ENCODE measurements around the gene HCAR2.
"Not testable (repeated sequence)": the region's sequence is repeated elsewhere in the genome, so short reads cannot be mapped to it uniquely, and the experiment has no call there.

The HCAR2 gene

DNA sequence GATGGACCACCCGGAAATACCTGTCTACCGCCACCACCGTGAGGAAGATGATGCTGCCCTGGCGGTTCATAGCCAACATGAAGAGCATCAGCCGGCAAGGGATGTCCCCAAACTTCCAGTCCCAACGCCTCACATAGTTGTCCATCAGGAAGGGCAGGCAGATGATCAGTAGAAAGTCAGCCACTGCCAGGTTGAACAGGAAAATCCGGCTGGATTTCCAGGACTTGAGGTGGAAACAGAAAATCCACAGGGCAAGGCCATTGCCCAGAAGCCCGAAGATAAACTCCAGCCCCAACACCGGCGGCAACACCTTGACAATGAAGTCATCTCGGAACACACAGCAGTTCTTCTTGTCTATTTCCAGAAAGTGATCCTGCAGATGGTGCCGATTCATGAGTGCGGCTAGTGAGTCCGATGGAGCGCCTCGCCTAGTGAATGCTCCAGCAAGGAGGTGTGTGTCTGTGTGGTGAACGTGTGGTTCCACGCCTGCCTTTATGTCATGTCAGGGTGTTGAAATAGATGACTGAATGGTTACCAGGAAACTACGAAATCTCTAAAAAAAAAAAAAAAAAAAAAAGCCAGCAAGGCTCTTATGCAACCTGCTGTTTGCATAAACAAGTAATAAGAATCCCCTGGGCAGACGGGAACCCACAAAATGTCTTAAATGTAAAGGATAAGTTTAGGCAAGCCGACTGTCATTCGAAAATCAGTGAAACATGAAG is at the start of gene HCAR2:
Gene HCAR2, minus strand, starts transcription at position 468 of the 722 bp plus-strand sequence. Its CDS starts 74 bp downstream, at position 394.
- DNase-seq (ENCODE audit: extremely low read depth in 1 of 2, low read depth in 1 of 2): not testable (repeated sequence)

DNA sequence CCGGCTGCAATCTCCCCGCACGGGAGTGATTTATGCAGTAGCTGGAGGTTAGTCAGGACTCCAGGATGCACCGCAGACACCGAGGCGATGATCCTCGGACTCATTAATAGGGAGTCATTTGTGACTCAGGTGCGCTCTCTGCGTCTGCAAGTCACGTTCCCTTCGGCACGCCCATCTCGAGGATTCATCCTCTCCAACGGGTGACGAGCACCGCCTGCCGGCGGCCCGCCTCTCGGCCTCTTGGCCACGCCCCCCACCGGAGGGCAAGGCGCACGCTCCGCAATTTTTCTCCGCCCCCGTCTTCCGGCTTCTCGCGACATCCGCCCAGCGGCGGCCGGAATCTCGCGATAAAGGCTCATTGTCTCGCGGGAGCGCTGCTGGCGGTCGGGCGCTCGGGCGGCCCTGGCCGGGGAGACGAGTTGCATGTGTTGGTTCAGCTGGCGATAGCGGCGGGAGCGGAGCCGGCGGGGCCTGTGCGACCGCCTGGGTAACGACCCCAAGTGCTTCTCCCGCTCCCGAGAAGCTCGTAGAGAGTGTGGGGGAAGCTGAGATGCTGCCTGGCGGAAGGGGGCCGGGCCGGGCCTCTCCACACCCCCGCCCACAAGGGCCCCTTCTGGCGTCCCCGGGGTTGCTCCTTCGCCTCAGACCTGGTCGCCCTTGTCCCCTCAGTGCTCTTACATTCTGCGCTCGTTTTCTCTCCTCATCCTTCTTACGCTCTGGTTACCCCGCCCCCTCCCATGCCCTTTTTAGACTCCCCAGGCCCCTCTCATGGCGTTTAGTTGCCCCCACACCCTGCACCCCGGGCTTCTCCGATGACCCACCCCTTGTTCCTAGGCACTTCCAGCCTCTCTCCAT is 49.5 kb upstream of the HCAR2 start, which contains the start of gene DENR:
Gene DENR, plus strand, starts transcription at position 361 of the 855 bp plus-strand sequence. CDS start 878 bp downstream, outside the sequence.
- peak; percentile 97 to 98 for DNase-seq (ENCODE audit: extremely low read depth in 1 of 2, low read depth in 1 of 2)

DNA sequence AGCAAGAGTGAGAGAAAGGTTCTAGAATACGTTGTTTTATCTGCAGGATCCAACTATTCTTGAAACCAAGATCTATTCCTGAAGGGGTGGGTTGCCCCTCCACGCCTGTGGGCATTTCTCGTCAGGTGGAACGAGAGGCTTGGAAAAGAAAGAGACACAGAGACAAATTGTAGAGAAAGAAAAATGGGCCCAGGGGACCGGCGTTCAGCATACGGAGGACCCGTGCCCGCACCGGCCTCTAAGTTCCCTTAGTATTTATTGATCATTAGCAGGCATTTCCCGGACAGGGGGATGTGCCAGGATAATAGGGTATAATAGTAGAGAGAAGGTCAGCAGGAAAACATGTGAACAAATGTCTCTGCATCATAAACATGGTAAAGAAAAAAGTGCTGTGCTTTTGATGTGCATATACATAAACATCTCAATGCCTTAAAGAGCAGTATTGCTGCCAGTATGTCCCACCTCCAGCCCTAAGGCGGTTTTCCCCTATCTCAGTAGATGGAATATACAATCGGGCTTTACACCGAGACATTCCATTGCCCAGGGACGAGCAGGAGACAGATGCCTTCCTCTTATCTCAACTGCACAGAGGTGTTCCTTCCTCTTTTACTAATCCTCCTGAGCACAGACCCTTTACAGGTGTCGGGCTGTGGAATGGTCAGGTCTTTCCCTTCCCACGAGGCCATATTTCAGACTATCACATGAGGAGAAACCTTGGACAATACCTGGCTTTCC is 47.8 kb upstream of the HCAR2 start:
- DNase-seq (ENCODE audit: extremely low read depth in 1 of 2, low read depth in 1 of 2): not testable (repeated sequence)

DNA sequence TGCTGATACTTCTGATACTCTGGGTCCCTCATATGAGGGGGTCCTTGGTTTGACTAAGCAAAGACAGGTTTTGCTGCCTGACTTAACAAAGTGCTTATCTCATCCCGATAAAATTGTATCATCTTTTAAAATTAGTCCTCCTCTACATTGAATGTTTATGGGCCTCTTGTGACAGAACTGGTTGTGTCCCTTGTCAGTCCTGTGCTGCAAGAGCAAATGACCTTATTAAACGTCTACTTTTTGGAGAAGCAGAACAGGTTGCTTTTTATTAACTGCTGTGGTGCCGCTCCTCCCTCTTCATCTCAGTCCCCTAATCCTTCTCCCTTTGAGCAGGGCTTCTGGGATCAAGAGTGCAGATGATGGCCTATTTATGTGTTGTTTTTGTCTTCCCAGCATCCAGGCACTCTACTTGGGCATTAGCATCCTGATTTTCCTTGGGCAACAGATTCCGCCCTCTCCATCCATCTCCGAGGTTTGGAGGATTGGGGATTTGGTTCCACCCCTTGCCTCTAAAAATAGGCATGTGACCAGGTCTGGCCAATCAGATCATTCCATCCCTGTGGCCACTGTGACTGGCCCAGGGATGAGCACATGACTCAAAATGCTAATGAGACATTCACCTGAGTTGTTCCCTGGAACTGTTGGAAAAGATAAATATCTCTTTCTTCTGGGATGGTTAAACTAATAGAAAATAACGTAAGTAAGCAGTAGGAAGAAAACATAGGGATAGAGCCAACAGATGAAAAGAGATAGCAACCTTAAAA is 46.6 kb upstream of the HCAR2 start:
- DNase-seq (ENCODE audit: extremely low read depth in 1 of 2, low read depth in 1 of 2): no peak

DNA sequence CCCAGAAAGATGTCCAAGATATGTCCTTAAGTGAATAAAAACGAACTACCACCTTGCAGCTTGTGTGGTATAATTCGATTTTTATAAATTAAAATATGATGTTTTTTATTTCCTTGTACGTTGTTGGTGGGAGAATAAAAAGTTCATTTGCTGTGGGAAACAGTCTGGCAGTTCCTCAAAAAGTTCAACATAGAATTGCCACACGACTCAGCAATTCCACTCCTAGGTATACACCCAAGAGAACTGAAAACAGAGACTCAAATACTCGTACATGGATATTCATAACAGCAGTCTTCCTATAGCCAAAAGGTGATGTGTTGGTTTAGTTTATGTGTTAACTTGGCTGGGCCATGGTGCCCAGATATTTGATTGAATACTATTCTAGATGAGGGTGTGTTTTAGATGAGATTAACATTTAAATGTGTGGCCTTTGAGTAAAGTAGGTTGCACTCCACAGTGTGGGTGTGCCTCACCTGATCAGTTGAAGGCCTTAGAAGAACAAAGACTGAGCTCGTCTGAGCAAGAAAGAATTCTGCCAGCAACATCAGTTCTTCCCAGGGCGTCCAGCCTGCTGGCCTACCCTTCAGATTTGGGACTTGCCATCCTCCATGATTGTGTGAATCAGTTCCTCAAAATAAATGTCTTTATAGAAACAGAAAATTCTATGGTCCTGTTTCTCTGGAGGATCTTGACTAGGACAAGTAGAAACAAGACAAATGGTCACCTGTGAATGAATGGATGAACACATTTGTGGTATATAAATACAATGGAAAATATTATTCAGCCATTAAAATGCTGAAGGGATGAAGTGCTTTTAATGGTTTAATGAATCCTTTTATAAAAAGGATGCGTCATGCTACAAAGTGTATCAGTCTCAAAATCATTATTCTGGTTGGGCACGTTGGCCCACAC is 44.3 kb upstream of the HCAR2 start:
- DNase-seq (ENCODE audit: extremely low read depth in 1 of 2, low read depth in 1 of 2): no peak

DNA sequence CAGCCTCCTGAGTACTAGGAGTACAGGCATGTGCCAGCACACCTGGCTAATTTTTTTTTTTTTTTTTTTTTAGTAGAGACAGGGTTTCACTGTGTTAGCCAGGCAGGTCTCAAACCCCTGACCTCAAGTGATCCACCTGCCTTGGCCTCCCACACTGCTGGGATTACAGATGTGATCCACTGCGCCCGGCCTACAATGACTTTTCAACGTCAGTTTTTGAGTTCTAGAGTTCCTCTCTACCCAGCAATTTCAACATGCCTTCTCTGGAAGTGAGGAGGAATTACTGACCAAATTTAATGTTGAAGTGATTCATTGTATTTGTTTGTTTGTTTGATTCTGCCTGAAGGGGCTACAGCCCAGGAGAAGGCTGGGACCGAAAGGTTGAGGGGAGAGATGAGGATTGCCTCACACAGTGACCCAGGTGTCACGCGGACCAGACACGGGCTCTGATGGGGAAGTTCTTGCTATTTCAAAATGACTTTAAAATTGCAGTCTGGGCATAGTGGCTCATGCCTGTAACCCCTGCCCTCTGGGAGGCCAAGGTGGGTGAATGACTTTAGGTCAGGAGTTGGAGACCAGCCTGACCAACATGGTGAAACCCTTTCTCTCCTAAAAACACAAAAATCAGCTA is 40.9 kb upstream of the HCAR2 start:
- DNase-seq (ENCODE audit: extremely low read depth in 1 of 2, low read depth in 1 of 2): no peak

DNA sequence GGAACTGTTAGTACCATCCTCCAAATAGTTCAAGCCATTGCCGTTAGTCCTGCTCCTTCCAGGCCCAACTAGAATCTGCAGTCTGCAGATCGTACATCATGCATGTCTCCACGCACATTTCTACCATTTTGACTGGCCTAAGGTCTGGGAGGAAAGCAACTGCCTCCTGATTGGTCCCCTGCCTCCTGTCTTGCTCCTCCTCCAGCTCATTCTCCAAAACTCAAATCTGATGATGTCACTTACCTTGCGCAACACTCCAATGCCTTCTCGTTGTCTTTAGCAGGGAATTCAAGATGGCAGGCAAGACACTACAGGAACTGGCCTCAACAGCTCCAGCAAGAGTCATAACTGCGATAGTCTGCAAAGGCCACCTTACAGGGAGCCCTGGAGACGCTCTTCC is 37.2 kb upstream of the HCAR2 start:
- no peak for DNase-seq (ENCODE audit: extremely low read depth in 1 of 2, low read depth in 1 of 2)

DNA sequence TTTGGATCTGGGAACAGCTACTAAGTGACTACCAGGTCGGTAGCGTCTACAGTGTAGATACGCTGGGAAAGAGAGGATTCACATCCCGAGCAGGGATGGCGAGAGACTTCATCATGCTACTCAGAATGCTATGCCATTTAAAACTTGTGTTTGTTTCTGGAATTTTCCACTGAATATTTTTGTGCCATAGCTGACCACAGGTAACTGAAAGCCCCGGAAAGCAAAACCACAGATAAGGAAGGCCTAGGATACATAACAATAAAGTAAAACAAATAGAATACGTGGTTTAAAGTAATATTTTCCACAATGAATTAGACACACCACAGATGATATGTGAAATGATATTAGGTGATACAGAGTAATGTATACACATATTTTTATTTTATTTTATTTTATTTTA is 35.4 kb upstream of the HCAR2 start:
- DNase-seq (ENCODE audit: extremely low read depth in 1 of 2, low read depth in 1 of 2): no peak

DNA sequence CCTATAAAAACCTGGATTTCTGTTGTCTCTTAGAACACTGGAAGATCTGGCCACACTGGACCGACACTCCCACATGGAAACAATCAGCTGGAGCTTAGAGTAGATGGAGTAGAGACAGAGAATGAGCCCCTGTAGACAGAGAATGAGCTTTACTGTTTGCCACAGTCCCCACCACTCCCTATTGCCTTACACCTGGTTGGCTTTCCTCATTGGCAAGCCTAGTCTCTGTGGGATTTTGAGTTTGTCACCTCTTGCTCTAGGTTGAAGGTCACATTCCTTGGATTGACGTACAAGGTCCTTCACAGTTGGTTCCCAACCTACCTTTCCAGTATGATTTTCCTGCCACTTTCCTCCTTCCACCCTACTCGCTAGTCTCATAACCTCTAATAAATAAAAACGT is 29.5 kb upstream of the HCAR2 start:
- no peak for DNase-seq (ENCODE audit: extremely low read depth in 1 of 2, low read depth in 1 of 2)

DNA sequence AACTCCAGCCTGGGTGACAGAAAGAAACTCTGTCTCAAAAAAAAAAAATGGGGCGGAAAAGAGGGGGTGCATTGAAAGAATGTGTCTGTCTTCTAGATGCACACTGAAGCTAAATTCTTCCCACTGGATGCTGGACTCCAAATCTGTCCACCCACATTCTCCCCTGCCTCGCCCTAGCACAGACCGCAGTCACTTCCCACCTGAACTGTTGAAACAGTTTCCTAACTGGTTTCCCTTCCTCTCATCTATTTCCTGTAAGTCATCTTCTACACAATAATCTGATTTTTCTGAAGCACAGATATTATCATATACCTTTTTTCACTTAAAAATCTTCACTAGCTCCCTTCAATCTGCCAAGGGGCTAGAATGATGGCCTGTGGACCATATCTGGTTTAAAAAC is 29.0 kb upstream of the HCAR2 start:
- no peak for DNase-seq (ENCODE audit: extremely low read depth in 1 of 2, low read depth in 1 of 2)

DNA sequence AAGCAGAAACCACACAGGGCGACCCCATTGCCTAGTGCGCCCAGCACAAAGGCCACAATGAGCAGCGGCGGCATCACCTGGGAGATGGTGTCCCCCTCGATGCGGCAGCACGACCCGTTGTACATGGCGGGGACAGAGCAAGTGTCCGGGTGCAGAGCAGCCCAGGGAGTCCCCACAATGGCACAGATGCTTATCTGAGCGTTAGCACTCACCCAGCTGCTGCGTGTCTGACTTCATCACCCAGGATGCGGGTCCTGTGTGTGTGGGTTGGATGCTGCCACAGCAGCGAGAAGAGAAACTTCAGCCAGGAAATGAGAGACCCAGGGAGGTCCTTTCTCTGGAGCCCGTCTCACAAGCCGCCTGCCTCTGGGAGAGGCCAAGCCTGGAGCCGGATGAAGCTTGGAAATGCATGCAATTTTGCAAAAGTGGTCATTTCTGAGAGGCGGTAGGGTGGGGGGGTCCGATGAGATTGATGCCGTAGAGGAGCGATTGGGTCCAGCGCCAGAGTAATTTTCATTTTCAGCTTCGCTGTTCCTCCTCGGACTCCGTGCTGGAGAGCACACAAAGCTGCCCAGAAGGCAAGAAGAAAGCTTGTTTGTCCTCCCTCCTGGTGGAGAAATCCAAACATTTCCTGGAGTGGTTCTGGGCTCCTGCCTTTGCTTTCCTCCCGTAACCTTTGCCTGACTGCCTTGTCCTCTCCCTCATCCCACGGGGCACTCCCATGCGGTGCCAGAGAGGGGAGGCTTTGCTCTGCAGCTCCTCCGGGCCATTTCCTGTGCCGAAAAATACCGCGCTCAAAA is 27.3 kb upstream of the HCAR2 start, which contains the start of gene HCAR1:
Gene HCAR1, minus strand, starts transcription at position 630 of the 800 bp plus-strand sequence. Its CDS starts 505 bp downstream, at position 125.
- no peak for DNase-seq (ENCODE audit: extremely low read depth in 1 of 2, low read depth in 1 of 2)

DNA sequence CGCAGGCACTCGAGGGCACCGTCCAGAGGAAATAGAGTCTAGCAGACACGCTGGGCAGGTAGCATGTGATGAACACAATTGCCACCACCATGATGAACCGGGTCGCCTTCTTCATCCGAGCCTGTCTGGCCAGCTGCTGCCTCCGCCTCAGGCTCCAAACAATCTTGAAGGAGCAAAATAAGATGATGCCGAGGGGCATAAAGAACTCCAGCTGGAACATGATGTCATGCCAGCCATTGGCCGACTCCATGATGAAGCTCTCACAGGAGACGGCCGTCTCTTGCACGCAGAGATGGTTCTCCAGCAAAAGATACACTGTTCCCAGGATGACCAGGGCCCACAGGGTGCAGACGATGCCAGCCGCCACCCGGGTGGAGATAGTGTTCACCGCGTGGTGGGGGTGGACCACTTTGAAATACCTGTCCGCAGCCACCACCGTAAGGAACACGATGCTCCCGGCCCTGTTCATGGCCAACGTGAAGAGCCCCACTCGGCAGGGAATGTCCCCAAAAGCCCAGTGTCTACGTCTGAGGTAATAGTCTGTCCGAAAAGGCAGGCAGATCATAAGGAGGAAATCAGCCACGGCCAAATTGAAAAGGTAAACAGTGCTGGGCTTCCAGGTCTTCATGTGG is 26.5 kb upstream of the HCAR2 start:
- DNase-seq (ENCODE audit: extremely low read depth in 1 of 2, low read depth in 1 of 2): no peak

DNA sequence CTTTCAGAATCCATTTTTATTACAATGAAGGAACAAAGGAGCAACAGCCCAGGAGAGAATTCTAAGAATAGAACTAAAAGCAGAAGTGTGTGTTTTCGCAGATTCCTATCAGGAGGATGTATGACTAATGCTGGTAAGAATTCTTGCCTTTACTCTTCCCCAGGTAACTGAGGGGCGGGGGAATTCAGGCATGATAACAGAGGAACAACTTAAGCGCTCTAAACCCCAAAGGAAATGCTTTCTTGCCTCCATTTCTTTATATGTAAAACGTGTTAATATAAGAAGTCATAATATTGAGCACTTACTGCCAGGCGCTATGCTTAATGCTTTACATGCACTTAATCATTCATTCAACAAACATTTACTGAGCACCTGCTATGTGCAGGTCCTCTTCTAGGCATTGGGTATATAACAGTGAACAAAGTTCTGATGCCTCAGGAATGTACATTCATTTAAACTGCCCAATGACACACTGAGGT is 23.0 kb upstream of the HCAR2 start:
- no peak for DNase-seq (ENCODE audit: extremely low read depth in 1 of 2, low read depth in 1 of 2)

DNA sequence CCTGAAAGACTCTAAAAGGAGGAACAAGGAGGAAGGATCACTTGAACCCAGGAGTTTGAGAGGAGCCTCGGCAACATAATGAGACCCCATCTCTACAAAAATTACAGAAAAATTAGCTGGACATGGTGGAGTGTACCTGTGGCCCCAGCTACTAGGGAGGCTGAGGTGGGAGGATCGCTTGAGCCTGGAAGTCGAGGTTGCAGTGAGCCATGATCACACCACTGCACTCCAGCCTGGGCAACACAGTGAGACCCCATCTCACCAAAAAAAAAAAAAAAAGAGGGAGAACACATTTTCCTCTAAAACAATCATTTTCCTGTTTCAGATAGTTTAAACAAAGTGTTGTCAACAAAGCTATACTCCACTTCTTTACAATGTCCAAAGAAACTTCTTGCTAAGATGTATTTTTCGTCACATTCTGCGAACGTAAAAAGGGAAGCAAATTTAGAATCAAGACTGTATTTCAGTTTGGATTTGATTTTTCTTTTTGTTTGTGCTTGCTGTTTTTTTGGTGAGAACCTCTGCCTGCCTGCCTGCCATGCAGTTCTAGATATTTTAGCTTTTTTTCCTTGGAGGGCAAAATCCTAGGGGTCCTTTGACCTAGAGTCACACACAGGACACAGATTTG is 22.4 kb upstream of the HCAR2 start:
- DNase-seq (ENCODE audit: extremely low read depth in 1 of 2, low read depth in 1 of 2): no peak

DNA sequence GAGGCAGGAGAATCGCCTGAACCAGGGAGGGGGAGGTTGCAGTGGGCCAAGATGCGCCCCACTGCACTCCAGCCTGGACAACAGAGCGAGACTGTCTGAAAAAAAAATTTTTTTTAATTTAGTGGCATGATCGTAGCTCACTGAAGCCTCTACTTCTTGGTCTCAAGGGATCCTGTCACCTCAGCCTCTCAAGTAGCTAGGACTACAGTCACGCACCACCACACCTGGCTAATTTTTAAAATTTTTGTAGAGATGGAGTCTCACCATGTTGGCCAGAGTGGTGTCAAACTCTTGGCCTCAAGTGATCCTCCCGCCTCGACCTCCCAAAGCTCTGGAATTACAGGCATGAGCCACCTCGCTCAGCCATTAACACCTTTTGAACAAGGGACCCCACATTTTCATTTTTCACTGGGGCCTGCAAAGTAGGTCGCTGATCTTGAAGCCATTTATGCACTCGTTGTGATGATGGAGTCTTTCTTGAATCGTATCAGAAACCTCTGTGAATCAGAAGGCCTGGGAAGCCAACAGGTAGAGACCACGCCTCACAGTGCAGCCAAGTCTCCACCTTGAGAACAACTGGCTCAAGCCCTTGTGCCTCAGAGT is 21.6 kb upstream of the HCAR2 start:
- no peak for DNase-seq (ENCODE audit: extremely low read depth in 1 of 2, low read depth in 1 of 2)

DNA sequence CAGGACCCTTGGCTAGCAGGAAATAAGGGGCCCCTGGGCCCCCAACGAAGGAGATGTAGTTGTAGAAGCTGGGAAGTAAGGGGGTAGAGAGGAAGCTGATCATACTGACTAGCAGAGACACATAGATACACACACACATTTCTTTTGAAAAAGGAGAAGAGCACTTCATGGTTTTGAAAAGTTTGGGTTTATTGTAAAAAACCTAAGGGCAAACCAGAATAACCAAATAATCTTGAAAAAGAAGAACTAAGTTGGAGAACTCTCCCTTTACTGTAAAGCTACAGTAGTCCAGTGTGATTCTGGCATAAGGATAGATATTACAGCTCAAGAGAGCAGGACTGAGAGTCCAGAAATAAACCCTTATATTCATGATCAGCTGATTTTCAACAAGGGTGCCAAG is 19.2 kb upstream of the HCAR2 start:
- no peak for DNase-seq (ENCODE audit: extremely low read depth in 1 of 2, low read depth in 1 of 2)
